ENCODE results near the gene NFATC2IP. TPM values are rescaled to one million over a fixed set of nuclear protein-coding genes. Genes with fewer than 3 reads are reported as not detected.

Gene NFATC2IP
- total and polyA plus RNA-seq, 2 of the 8 experiments (the other 6 are each of a cell fraction or from before 2014, with no cell fraction given) = 54.4 to 71.5 TPM

DNA sequence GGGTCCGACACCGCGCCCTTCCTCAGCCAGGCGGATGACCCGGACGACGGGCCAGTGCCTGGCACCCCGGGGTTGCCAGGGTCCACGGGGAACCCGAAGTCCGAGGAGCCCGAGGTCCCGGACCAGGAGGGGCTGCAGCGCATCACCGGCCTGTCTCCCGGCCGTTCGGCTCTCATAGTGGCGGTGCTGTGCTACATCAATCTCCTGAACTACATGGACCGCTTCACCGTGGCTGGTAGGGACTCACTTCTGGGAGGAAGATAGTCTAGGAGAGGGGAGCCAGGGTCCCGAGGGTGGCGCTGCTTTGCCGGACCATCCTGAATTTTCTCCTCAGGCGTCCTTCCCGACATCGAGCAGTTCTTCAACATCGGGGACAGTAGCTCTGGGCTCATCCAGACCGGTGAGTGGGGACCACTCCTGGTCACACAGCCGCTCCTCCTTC lies 24.4 kb downstream of the NFATC2IP start:
- Histone ChIP-seq H3K4me3 (ENCODE audit: extremely low read depth in 1 of 4, insufficient read depth in 2 of 4, low read depth in 3 of 4, low read length in 4 of 4) (peak overlapping the region; percentile 80 to 96 (median 87)), H2BK15ac (ENCODE audit: low read length) (no peak overlapping the region), H2AK5ac (ENCODE audit: low read depth, low read length) (no peak overlapping the region), H2AFZ (ENCODE audit: low read length) (no peak overlapping the region), H3K9ac (replicated peaks in 1 of 4; ENCODE audit: extremely low read depth in 1 of 4, low read depth in 3 of 4, low read length in 3 of 4) (peak overlapping the region; percentile 66 to 80 (median 76)), H2BK12ac (ENCODE audit: low read depth, low read length) (no peak overlapping the region), H4K91ac (replicated peaks; ENCODE audit: insufficient read length, low read length) (no peak overlapping the region), H2BK20ac (ENCODE audit: low read length) (no peak overlapping the region), H3K79me2 (ENCODE audit: control insufficient read depth in 1 of 2, insufficient read depth in 2 of 2, low read length in 2 of 2) (peaks cover 0 to 8% of the 10 kb centered on the region in 2 experiments; a peak in 1 of 4 replicates), H3K9me3 (ENCODE audit: insufficient read depth in 2 of 2, low read depth in 1 of 2, low read length in 1 of 2) (no peaks in the 10 kb centered on the region), H3K36me3 (ENCODE audit: control insufficient read depth in 2 of 4, insufficient read depth in 4 of 4, low read length in 3 of 4) (peaks cover 0 to 2% (median 0%) of the 10 kb centered on the region in 4 experiments; a peak in 1 of 8 replicates), H3K79me1 (ENCODE audit: low read depth, low read length) (peaks cover 4% of the 10 kb centered on the region; the same call in 1 of the 2 replicates), H3K18ac (ENCODE audit: extremely low read depth, low read length) (no peak overlapping the region), H3K23me2 (ENCODE audit: low read depth, low read length) (peaks cover 8% of the 10 kb centered on the region), H3K27me3 (replicated peaks in 1 of 4; ENCODE audit: control insufficient read depth in 3 of 4, extremely low read depth in 1 of 4, insufficient read depth in 3 of 4, low read length in 3 of 4) (no peaks in the 10 kb centered on the region), H3K14ac (ENCODE audit: insufficient read length) (no peak overlapping the region), H3K4ac (replicated peaks; ENCODE audit: insufficient read length, low read depth, low read length) (no peak overlapping the region), H4K5ac (ENCODE audit: insufficient read length, low read depth, low read length) (no peak overlapping the region), H3K4me2 (ENCODE audit: insufficient read depth in 1 of 2, low read depth in 2 of 2, low read length in 2 of 2) (peak overlapping the region; percentile 77 to 95), H3K23ac (ENCODE audit: insufficient read length) (no peak overlapping the region), H3K56ac (replicated peaks; ENCODE audit: insufficient read length, low read depth, low read length) (no peak overlapping the region), H2BK120ac (replicated peaks; ENCODE audit: low read depth, low read length) (no peak overlapping the region), H4K20me1 (replicated peaks in 1 of 2; ENCODE audit: control insufficient read depth in 1 of 2, insufficient read depth in 2 of 2, low read length in 2 of 2) (peaks cover 2 to 4% of the 10 kb centered on the region in 2 experiments), H2BK5ac (ENCODE audit: low read depth, low read length) (0 out of 2 replicates have a peak overlapping the region, but pooled peaks have one; percentile 27), H4K8ac (ENCODE audit: extremely low read depth, insufficient read depth, low read length) (peak overlapping the region; percentile 98; the same call in 1 of the 2 replicates), H3K4me1 (replicated peaks in 1 of 4; ENCODE audit: control insufficient read depth in 3 of 4, insufficient read depth in 4 of 4, low read length in 3 of 4) (peaks cover 0 to 7% (median 3%) of the 10 kb centered on the region in 4 experiments; a peak in 5 of 7 replicates), H3K27ac (ENCODE audit: low read depth, low read length) (0 out of 2 replicates have a peak overlapping the region, but pooled peaks have one; percentile 37)
- no peak for TF ChIP-seq CHD2 (IDR thresholded peaks at IDR 0.05; ENCODE audit: low read length)
- ChIA-PET CTCF (ENCODE audit: partially characterized antibody) (interaction anchor here (2.5 kb wide), 1 partner anchor 24 kb away, joined by 8 read pairs; no protein-coding TSS in a partner anchor), POLR2A (ENCODE audit: partially characterized antibody) (interaction anchor here (0.6 to 2.9 kb wide), 5 partner anchors 10 to 151 kb away, joined by 3 to 9 read pairs (median 6); partner anchors contain the start of gene LAT)
- DNase-seq (ENCODE audit: low read depth in 1 of 2, low spot score in 2 of 2) (no peak), FAIRE-seq (no peak)
- WGBS, 2 experiments (ENCODE audit: extremely low coverage in 1 of 2, insufficient coverage in 1 of 2, insufficient read length in 1 of 2, insufficient replicate concordance in 2 of 2, low coverage in 1 of 2, low lambda C conversion rate in 2 of 2, missing lambda C conversion rate in 1 of 2) = 18% methylated on average over 30 of the region's 30 CpGs; no CpG with 5 or more reads in 1 of the 2 experiments

Measured in H1 (cell line).